HAP-1 (cell line): ENCODE data around the gene RPTOR.
"Not testable (repeated sequence)": the region's sequence is repeated elsewhere in the genome, so short reads cannot be mapped to it uniquely, and the experiment has no call there.

Source experiments
- DNase-seq, 2 experiments: peaks; one replicate each; pipeline ENCODE4 v3.0.0-alpha.2; 2016 to 2020; ENCODE audit warnings: low spot score in 2 of 2
- H3K27me3 ChIP-seq: fragments of 250-450 bp; sonication (Bioruptor Pico); 2 replicates; pipeline ENCODE4 v1.5.1; 2020; ENCODE audit warnings: low read depth, mild to moderate bottlenecking, moderate library complexity
- H3K36me3 ChIP-seq: fragments of 250-450 bp; sonication (Bioruptor Pico); replicated peaks from 2 replicates; pipeline ENCODE4 v1.5.1; 2020; ENCODE audit warnings: mild to moderate bottlenecking
- H3K4me1 ChIP-seq: fragments of 250-450 bp; sonication (Bioruptor Pico); 2 replicates; pipeline ENCODE4 v1.5.1; 2020; ENCODE audit warnings: mild to moderate bottlenecking
- H3K4me3 ChIP-seq: fragments of 250-450 bp; sonication (Bioruptor Pico); 2 replicates; pipeline ENCODE4 v1.5.1; 2020; ENCODE audit warnings: mild to moderate bottlenecking, moderate library complexity
- H3K9me3 ChIP-seq: fragments of 250-450 bp; sonication (Bioruptor Pico); 2 replicates; pipeline ENCODE4 v1.5.1; 2020; ENCODE audit warnings: mild to moderate bottlenecking, moderate library complexity
- in situ Hi-C: fragments of 300-500 bp; cut with MboI; formaldehyde crosslinking; loops from 3 replicates; pipeline ENCODE4 v1.14.3; 2020; ENCODE audit warnings: low sequenced_read_pairs, inconsistent platforms, mixed read lengths

The RPTOR gene

GRCh38 chr17:80730739-80731138 lies 186.1 kb downstream of the RPTOR start:
- Histone ChIP-seq H3K4me1 (peaks cover 13% of the 10 kb centered on the region), H3K4me3 (no peak overlapping the region), H3K9me3 (no peaks in the 10 kb centered on the region), H3K36me3 (no peaks in the 10 kb centered on the region; the same call in 1 of the 2 replicates), H3K27me3 (no peaks in the 10 kb centered on the region)
- DNase-seq: no peak
- in situ Hi-C loops: no loop called here

GRCh38 chr17:80731323-80731722 lies 186.7 kb downstream of the RPTOR start:
- peaks cover 13% of the 10 kb centered on the region for H3K4me1 ChIP-seq

GRCh38 chr17:80732268-80732667 lies 187.6 kb downstream of the RPTOR start:
- Histone ChIP-seq H3K4me3 (no peak overlapping the region), H3K27me3 (no peaks in the 10 kb centered on the region), H3K4me1 (peaks cover 13% of the 10 kb centered on the region), H3K36me3 (no peaks in the 10 kb centered on the region; the same call in 1 of the 2 replicates), H3K9me3 (no peaks in the 10 kb centered on the region)
- in situ Hi-C loops: no loop called here
- no peak for DNase-seq

More at GRCh38 chr17:80731323-80731722, 186.7 kb downstream of the RPTOR start:
- no peaks in the 10 kb centered on the region for H3K9me3 ChIP-seq
- H3K36me3 ChIP-seq: no peaks in the 10 kb centered on the region; the same call in 1 of the 2 replicates
- in situ Hi-C loops: no loop called here
- H3K4me3 ChIP-seq: no peak overlapping the region
- no peaks in the 10 kb centered on the region for H3K27me3 ChIP-seq
- no peak for DNase-seq

- Histone ChIP-seq H3K9me3 (no peaks in the 10 kb centered on the region), H3K36me3 (no peaks in the 10 kb centered on the region; the same call in none of the 2 replicates), H3K4me1 (no peaks in the 10 kb centered on the region), H3K4me3 (no peak overlapping the region), H3K27me3 (no peaks in the 10 kb centered on the region)
- in situ Hi-C loops: no loop called here
- no peak for DNase-seq
Observed at GRCh38 chr17:80737106-80738019, 192.7 kb downstream of the RPTOR start.

- DNase-seq: no peak
- Histone ChIP-seq H3K9me3 (no peaks in the 10 kb centered on the region), H3K36me3 (no peaks in the 10 kb centered on the region; the same call in none of the 2 replicates), H3K27me3 (no peaks in the 10 kb centered on the region), H3K4me3 (no peak overlapping the region), H3K4me1 (no peaks in the 10 kb centered on the region)
- in situ Hi-C loops: no loop called here
Observed at GRCh38 chr17:80738020-80738808, 193.6 kb downstream of the RPTOR start.

- no peaks in the 10 kb centered on the region for H3K27me3 ChIP-seq
- DNase-seq: no peak
- H3K4me1 ChIP-seq: no peaks in the 10 kb centered on the region
- in situ Hi-C loops: no loop called here
- no peaks in the 10 kb centered on the region for H3K9me3 ChIP-seq
- H3K4me3 ChIP-seq: no peak overlapping the region
- H3K36me3 ChIP-seq: no peaks in the 10 kb centered on the region; the same call in none of the 2 replicates
Observed at GRCh38 chr17:80738987-80739730, 194.5 kb downstream of the RPTOR start.

- Histone ChIP-seq H3K9me3 (no peaks in the 10 kb centered on the region), H3K27me3 (no peaks in the 10 kb centered on the region), H3K4me1 (no peaks in the 10 kb centered on the region), H3K4me3 (no peak overlapping the region), H3K36me3 (no peaks in the 10 kb centered on the region; the same call in none of the 2 replicates)
- DNase-seq: no peak
- in situ Hi-C loops: no loop called here
Observed at GRCh38 chr17:80740141-80740540, 195.5 kb downstream of the RPTOR start.

GRCh38 chr17:80742091-80742490 lies 197.5 kb downstream of the RPTOR start:
- no peaks in the 10 kb centered on the region for H3K27me3 ChIP-seq
- no peak overlapping the region for H3K4me3 ChIP-seq
- no peaks in the 10 kb centered on the region for H3K4me1 ChIP-seq
- DNase-seq: no peak
- in situ Hi-C loops: no loop called here
- no peaks in the 10 kb centered on the region; the same call in none of the 2 replicates for H3K36me3 ChIP-seq
- H3K9me3 ChIP-seq: no peaks in the 10 kb centered on the region

- no peak overlapping the region for H3K4me3 ChIP-seq
- no peaks in the 10 kb centered on the region for H3K4me1 ChIP-seq
- no peak for DNase-seq
- in situ Hi-C loops: no loop called here
- no peaks in the 10 kb centered on the region for H3K9me3 ChIP-seq
- H3K36me3 ChIP-seq: no peaks in the 10 kb centered on the region; the same call in none of the 2 replicates
- H3K27me3 ChIP-seq: no peaks in the 10 kb centered on the region
Observed at GRCh38 chr17:80742581-80743180, 198.0 kb downstream of the RPTOR start.

- H3K36me3 ChIP-seq: no peaks in the 10 kb centered on the region; the same call in none of the 2 replicates
- no peaks in the 10 kb centered on the region for H3K4me1 ChIP-seq
- no peak overlapping the region for H3K4me3 ChIP-seq
- H3K9me3 ChIP-seq: no peaks in the 10 kb centered on the region
- in situ Hi-C loops: no loop called here
- no peaks in the 10 kb centered on the region for H3K27me3 ChIP-seq
- no peak for DNase-seq
Observed at GRCh38 chr17:80743181-80743771, 198.6 kb downstream of the RPTOR start.

- H3K27me3 ChIP-seq, DNase-seq, H3K36me3 ChIP-seq, in situ Hi-C loops, H3K9me3 ChIP-seq, H3K4me1 ChIP-seq, H3K4me3 ChIP-seq: not testable (repeated sequence)
Observed at GRCh38 chr17:80743973-80744372, 199.3 kb downstream of the RPTOR start.

GRCh38 chr17:80744725-80745124 lies 200.1 kb downstream of the RPTOR start:
- H3K27me3 ChIP-seq, H3K36me3 ChIP-seq, DNase-seq, H3K4me1 ChIP-seq, H3K9me3 ChIP-seq, in situ Hi-C loops, H3K4me3 ChIP-seq: not testable (repeated sequence)

- H3K4me3 ChIP-seq: no peak overlapping the region
- no peaks in the 10 kb centered on the region for H3K27me3 ChIP-seq
- no peaks in the 10 kb centered on the region for H3K4me1 ChIP-seq
- no peaks in the 10 kb centered on the region for H3K9me3 ChIP-seq
- no peaks in the 10 kb centered on the region for H3K36me3 ChIP-seq
- in situ Hi-C loops: no loop called here
- DNase-seq: no peak
Observed at GRCh38 chr17:80745183-80745582, 200.5 kb downstream of the RPTOR start.
